Activated effector memory CD4-positive, alpha-beta T cell treated with Interleukin-2 at 50 U/mL for 16 hours (primary cell): ENCODE measurements around the gene POLR2H.

ENCODE experiments used
- DNase-seq: peaks from one replicate; pipeline ENCODE4 v3.0.0-alpha.2; 2020

The POLR2H gene

DNA sequence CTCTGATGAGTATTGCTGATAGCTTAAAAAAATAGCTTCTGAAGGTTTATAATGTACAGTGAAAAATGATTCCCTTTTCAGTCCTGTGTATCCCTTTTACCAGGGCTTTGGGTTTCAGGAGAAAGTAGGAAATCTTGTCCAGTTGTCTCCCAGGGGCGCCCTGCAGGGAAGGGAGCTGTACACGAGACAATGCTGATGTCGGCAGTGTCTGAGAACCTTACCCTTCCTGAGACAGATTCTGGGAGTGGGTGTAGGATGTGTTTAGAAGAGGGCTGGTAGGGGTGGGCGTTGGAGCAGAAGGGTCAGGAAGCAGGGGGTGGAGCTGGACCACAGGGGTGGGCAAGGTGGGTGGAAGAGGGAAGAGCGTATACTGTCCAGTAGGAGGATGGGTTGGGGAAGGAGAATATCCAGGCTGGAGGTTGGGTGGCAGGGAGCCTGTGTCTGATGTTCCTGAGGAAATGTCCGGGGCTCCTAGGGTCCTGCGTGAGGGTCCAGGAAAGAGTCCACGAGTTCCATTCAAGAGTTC is 10.8 kb downstream of the POLR2H start:
- DNase-seq, result no peak

DNA sequence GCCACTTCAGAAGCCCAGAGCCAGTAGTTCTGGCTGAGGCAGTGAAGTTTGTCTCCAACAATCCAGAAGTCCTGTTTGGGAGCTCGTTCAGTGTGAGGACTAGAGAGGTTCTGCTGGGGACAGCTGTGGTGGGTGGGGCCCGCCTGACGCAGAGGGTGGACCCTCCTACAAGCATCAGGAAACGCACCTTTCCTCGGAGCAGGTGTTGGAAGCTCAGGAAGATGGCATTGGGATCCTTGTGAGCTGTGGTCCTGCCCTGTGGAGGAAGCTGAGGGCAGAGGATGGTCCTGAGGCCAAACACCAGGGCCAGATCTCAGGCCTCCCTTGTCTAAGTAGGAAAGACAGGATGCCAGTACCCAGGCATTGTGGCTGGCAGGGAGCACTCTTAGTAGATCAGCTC is 11.4 kb downstream of the POLR2H start:
- no peak for DNase-seq

- no peak for DNase-seq
These were observed 11.9 kb downstream of the POLR2H start for GRCh38 chr3:184373422-184373821.

GRCh38 chr3:184375747-184376461 is 14.4 kb downstream of the POLR2H start:
- no peak for DNase-seq

- DNase-seq, result no peak
These were observed 15.9 kb downstream of the POLR2H start for GRCh38 chr3:184377374-184377773.

DNA sequence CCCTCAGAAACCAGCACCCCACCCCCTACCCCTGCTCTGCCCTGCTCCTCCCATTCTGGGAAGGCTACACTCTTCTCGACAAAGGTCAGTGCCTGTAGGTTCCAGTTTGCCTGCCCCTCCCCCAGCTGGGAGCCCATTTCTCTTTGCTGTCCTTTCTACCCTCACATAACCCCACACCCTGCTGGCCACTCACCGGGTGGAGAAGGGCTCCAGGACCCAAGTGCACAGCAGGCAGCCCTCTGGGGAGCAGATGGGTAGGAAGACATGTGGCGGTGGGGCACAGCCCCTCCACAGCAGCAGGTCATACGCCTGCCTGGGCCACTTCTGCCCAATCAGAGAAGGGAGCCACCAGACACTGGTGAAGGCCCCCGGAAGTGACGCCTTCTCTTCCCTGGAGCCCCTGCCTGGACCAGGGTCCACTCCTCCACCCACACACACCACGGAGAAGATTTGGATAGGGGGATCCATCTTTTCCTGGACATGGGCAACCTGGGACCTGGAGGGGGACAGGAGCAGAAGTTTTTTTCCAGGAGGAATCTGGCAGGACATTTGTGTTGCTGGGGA is 16.5 kb downstream of the POLR2H start, which contains the start of gene THPO:
Gene THPO (minus strand): TSS at position 326 of the 564 bp plus-strand sequence. CDS start 1,948 bp downstream, outside the sequence.
- no peak for DNase-seq

DNA sequence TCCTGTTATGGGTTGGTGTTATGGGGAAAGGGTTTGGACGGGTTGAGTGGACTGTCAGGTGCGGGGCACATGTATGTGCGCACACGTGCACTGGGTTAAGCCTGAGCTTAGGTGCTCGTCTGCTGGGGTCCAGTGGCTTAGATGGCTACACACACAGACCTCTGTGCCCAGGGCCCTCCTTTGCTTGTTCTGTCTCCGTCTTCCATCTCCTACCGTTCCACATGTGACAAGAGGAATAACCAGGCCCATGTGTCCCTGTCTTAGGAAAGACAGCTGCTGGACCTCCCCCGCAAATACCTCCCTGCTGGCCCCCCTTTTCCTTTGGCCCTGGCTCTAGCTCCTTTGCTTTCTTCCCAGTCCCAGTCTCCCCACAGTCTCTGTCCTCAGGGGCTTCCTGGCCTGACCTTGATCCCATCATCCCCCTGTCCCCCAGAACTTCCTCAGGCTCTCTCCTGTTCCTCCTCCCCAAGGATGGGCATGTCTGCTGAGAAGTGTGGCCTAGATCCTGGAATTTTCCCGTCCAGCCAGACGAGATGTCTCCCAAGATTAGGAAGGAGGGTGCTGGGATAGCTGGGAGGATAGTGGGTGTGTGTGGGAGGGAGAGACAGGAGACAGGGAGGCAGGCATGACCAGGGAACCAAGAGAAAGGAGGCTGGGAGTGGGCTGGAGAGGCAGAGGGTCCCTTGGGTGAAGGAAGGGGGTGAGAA is 17.3 kb downstream of the POLR2H start:
- no peak for DNase-seq

- no peak for DNase-seq
These were observed 18.1 kb downstream of the POLR2H start, which contains the start of gene CHRD for GRCh38 chr3:184379358-184380184. Gene CHRD (plus strand): TSS chr3:184380054. CDS start chr3:184380319, 265 bp downstream.

DNA sequence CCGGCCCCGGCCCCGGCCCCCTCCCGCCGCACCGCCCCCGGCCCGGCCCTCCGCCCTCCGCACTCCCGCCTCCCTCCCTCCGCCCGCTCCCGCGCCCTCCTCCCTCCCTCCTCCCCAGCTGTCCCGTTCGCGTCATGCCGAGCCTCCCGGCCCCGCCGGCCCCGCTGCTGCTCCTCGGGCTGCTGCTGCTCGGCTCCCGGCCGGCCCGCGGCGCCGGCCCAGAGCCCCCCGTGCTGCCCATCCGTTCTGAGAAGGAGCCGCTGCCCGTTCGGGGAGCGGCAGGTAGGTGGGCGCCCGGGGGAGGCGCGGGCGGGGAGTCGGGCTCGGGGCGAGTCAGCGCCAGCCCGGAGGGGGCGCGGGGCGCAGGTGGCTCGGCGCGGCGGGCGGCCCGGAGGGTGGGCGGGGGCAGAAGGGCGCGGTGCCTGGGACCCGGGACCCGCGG is 18.7 kb downstream of the POLR2H start:
- no peak for DNase-seq

GRCh38 chr3:184380627-184381260 is 19.2 kb downstream of the POLR2H start:
- DNase-seq, result no peak

DNA sequence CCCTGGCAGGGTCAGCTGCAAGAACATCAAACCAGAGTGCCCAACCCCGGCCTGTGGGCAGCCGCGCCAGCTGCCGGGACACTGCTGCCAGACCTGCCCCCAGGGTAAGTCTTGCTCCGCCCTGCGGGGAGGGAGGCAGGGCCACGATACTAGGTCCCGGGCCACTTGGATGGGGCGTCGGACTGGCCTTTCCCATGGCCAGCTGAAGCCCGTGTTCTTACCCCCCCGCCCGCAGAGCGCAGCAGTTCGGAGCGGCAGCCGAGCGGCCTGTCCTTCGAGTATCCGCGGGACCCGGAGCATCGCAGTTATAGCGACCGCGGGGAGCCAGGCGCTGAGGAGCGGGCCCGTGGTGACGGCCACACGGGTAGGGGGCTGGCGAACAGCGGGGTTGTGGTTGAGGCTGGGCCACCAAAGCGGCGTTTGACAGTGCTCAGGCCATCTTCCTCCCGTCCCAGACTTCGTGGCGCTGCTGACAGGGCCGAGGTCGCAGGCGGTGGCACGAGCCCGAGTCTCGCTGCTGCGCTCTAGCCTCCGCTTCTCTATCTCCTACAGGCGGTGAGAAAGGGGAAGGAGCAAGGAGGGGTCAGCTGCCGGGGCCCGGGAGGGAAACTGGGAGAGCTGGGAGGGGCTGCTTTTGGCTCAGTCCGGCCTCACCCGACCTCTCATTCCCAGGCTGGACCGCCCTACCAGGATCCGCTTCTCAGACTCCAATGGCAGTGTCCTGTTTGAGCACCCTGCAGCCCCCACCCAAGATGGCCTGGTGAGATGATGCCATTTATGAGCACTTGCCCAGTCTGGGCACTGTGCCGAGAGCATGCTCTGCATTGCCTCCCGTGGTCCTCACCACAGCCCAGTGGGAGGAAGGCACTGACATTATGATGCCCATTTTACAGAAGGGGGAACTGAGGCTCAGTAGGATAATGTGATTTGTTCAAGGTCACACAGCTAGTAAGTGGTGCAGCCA is 20.0 kb downstream of the POLR2H start:
- DNase-seq, result no peak

- DNase-seq, result no peak
These were observed 21.0 kb downstream of the POLR2H start for GRCh38 chr3:184382326-184383032.

- no peak for DNase-seq
These were observed 21.7 kb downstream of the POLR2H start for GRCh38 chr3:184383033-184383740.

DNA sequence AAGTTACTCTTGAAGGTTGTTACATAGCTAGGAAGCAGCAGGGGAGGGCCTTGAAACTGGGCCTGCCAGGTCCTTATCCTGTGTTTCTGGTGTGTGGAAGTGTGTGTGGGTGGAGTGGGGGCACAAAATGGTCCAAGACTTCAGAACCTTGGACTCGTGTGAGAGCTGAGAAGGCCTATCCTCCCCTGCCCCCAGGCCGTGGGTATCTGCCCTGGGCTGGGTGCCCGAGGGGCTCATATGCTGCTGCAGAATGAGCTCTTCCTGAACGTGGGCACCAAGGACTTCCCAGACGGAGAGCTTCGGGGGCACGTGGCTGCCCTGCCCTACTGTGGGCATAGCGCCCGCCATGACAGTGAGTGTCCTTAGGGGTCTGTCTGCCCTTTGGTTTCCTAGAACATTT is 22.8 kb downstream of the POLR2H start:
- no peak for DNase-seq

- DNase-seq, result no peak
These were observed 23.4 kb downstream of the POLR2H start for GRCh38 chr3:184384856-184385422.

GRCh38 chr3:184386047-184386806 is 24.7 kb downstream of the POLR2H start:
- DNase-seq, result no peak

DNA sequence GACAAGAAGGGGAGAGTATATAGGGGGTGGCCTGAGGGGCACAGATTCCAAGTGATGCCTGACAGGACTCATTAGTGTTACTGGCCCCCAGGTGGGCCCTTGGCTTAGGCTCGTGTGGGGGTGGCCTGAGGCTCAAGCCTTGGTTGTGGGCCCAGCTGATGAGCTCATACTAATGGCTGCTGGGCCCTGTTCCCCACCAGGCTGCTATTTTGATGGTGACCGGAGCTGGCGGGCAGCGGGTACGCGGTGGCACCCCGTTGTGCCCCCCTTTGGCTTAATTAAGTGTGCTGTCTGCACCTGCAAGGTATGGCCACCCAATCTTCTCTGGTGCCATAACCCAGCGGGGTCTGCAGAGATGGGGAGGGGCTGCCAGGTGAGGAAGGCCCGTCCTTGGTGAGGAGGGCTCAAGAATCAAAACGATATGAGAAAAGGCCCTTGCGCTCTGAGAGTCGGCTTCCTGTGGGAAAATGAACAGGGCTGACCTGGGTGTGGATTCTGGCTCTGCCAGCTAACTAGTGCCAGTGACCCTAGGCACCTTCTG is 25.7 kb downstream of the POLR2H start:
- no peak for DNase-seq
